Spleen (tissue), 11 donors: Measurements from ENCODE around the gene INPP5D. TPM values are rescaled to one million over a fixed set of nuclear protein-coding genes. Genes with fewer than 3 reads are reported as not detected.

Experiments used
- DNase-seq: peaks from one replicate; pipeline ENCODE4 v3.0.0-alpha.2; 2020
- H3K27ac ChIP-seq, 8 donors: fragments of 200-600 bp; sonication (generic) in 7 of 8; 1 replicate in 4 of 8; 2 replicates in 4 of 8; pipeline versions ENCODE4 v1.5.0 to v1.8.0; 2016 to 2021; ENCODE audit warnings: inconsistent platforms in 4 of 8, mild to moderate bottlenecking in 4 of 8, moderate library complexity in 1 of 8
- H3K27me3 ChIP-seq, 7 donors: fragments of 200-600 bp; sonication (generic) in 6 of 7; replicated peaks in 1 of 7; 1 replicate in 4 of 7; 2 replicates in 3 of 7; pipeline versions ENCODE4 v1.5.0 to v1.8.0; 2016 to 2021; ENCODE audit warnings: inconsistent platforms in 3 of 7, mild to moderate bottlenecking in 1 of 7
- H3K36me3 ChIP-seq, 6 donors: fragments of 200-600 bp; sonication (generic) in 5 of 6; 1 replicate in 4 of 6; 2 replicates in 2 of 6; pipeline versions ENCODE4 v1.5.0 to v1.8.0; 2016 to 2021; ENCODE audit warnings: inconsistent platforms in 2 of 6
- H3K4me1 ChIP-seq, 6 donors: fragments of 200-600 bp; sonication (generic) in 5 of 6; 1 replicate in 3 of 6; 2 replicates in 3 of 6; pipeline versions ENCODE4 v1.5.0 to v1.8.0; 2016 to 2021; ENCODE audit warnings: inconsistent platforms in 3 of 6
- H3K4me3 ChIP-seq, 8 donors: fragments of 200-600 bp; sonication (generic) in 7 of 8; 1 replicate in 4 of 8; 2 replicates in 4 of 8; pipeline versions ENCODE4 v1.5.0 to v1.8.0; 2016 to 2021; ENCODE audit warnings: inconsistent platforms in 4 of 8, mild to moderate bottlenecking in 4 of 8, moderate library complexity in 2 of 8
- H3K9me3 ChIP-seq, 8 donors: fragments of 200-600 bp; sonication (generic) in 7 of 8; 1 replicate in 4 of 8; 2 replicates in 4 of 8; pipeline versions ENCODE4 v1.5.0 to v1.8.0; 2016 to 2021; ENCODE audit warnings: inconsistent platforms in 4 of 8
- CTCF ChIP-seq, 11 experiments: fragments of 200-600 bp in 7 of 11; fragments of 450-650 bp in 4 of 11; sonication (generic) in 4 of 11; IDR thresholded peaks in 8 of 11; conservative IDR thresholded peaks in 3 of 11; 1 replicate in 7 of 11; 2 replicates in 4 of 11; pipeline versions ENCODE4 v1.4.0 to v1.8.0; 2016 to 2021; ENCODE audit warnings: antibody characterized with exemption in 11 of 11, inconsistent platforms in 4 of 11, mild to moderate bottlenecking in 1 of 11
- POLR2A ChIP-seq, 3 donors: fragments of 450-650 bp; IDR thresholded peaks; one replicate each; pipeline ENCODE4 v1.5.1; 2017; ENCODE audit warnings: antibody characterized with exemption in 3 of 3, mild to moderate bottlenecking in 1 of 3
- POLR2AphosphoS5 ChIP-seq, 3 donors: sonication (generic); formaldehyde crosslinking; IDR thresholded peaks; one replicate each; pipeline ENCODE4 v1.5.1; 2017; ENCODE audit warnings: antibody characterized with exemption in 3 of 3
- WGBS, 5 donors: extraction: QIAGEN DNeasy Blood & Tissue Kit in 3 of 5; methylation state at CpG; one replicate each; pipeline versions ENCODE4 v1.1.5 to v1.1.7; 2013 to 2018; 5-methylcytosine and 5-hydroxymethylcytosine counted together
- intact Hi-C: fragments of 100-400 bp; cut with DNase I; formaldehyde crosslinking; loops from one replicate; pipeline ENCODE4 v1.15.0; 2023; ENCODE audit warnings: low total_unique reads
- polyA plus RNA-seq, 3 donors: library from polyadenylated mRNA; stranded (reverse); fragments of 200-250 nt; gene quantifications; one replicate each; pipeline ENCODE4 v1.2.1, GENCODE V29; 2013
- total RNA-seq, 7 donors: library from RNA; depleted of rRNA in 3 of 7; stranded (reverse); fragments of >200 nt in 3 of 7; fragmentation: NEBNext Ultra II Directional in 4 of 7; extraction: Animal tissue kit (Norgen Biotek cat#: 25700) in 4 of 7; gene quantifications; one replicate each; pipeline versions ENCODE4 v1.1.0 to v1.2.1, GENCODE V29; 2016 to 2021
- donor health status: healthy with polysubstance abuse.
- donor health status: DM: no; HTN: no; CAD: no; lungs with moderate emphysema.
- donor health status: DM: no; HTN: no; CAD: no.
- donor health status: Bipolar disorder and iron deficiency.
- donor health status: healthy.
- donor health status: DM: no; HTN: no; CAD: no.
- donor health status: DM: yes; HTN: yes; CAD: no.

The INPP5D gene
- total and polyA plus RNA-seq, 10 donors: 71.1 to 246 (median 181) TPM

GRCh38 chr2:233125455-233126065, 65.4 kb downstream of the INPP5D start:
- Histone ChIP-seq H3K9me3 (peaks cover 0 to 4% (median 0%) of the 10 kb centered on the region in 8 donors), H3K4me3 (no peak overlapping the region), H3K36me3 (peaks cover 4 to 99% (median 80%) of the 10 kb centered on the region in 6 donors), H3K27me3 (no peaks in the 10 kb centered on the region), H3K4me1 (peaks cover 7 to 71% (median 39%) of the 10 kb centered on the region in 6 donors), H3K27ac (peak overlapping the region in 5 of 8 donors; percentile 42 to 86 (median 73))
- peak; percentile 71 for DNase-seq
- TF ChIP-seq CTCF (IDR thresholded peaks at IDR 0.05 in 8 of 11, conservative IDR thresholded peaks at IDR 0.05 in 3 of 11): no peak
- TF ChIP-seq POLR2A (IDR thresholded peaks at IDR 0.05): no peak
- TF ChIP-seq POLR2AphosphoS5 (IDR thresholded peaks at IDR 0.05): peak in 1 of 3 donors; percentile 52
- intact Hi-C loops: loop anchor here (10.0 kb wide), 1 partner anchor 61 kb away; the partner anchor contains the start of gene INPP5D
- WGBS, 5 donors: 92 to 98% (median 93%) methylated on average over 19 to 20 of the region's 20 CpGs

DNA sequence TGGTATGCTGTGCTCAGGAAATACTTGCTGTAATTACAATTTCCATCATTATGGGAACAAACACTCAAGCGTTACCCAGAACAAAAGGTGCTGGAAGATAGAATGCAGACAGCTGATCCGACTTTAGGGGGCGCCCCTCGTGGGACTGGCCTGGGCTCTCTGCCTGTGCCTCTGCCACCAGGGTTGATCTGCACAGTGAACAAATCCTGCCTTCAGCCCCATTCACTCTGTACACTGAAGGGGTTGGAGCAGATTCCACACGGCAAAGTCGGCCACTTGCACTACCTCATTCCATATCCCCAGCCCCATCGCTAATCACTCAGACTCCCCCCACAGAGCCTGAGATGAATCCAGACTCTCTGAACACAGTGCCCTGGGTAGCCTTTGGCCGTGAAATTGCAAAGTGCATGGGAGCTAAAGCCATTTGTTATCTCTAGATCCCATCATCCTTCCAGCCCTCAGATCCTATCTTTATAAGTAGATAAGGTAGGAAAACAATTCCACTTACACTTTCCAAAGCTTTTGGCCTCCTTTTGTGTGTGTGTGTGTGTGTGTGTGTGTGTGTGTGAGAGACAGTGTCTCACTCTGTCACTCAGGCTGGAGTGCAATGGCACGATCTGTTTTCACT, 69.3 kb downstream of the INPP5D start:
- no peaks in the 10 kb centered on the region for H3K9me3 ChIP-seq
- no peaks in the 10 kb centered on the region for H3K27me3 ChIP-seq
- 78 to 86% (median 82%) methylated on average over 9 of the region's 9 CpGs for WGBS, 5 donors
- DNase-seq: peak; percentile 41
- TF ChIP-seq CTCF (IDR thresholded peaks at IDR 0.05 in 8 of 11, conservative IDR thresholded peaks at IDR 0.05 in 3 of 11) (no peak), POLR2A (IDR thresholded peaks at IDR 0.05) (no peak)
- peaks cover 0 to 38% (median 22%) of the 10 kb centered on the region in 6 donors for H3K4me1 ChIP-seq
- no peak overlapping the region for H3K4me3 ChIP-seq
- intact Hi-C loops: loop anchor here (10.0 kb wide), 1 partner anchor 65 kb away; the partner anchor contains the start of gene INPP5D
- H3K36me3 ChIP-seq: peaks cover 6 to 100% (median 91%) of the 10 kb centered on the region in 6 donors
- H3K27ac ChIP-seq: peak overlapping the region in 2 of 8 donors; percentile 23 to 39

DNA sequence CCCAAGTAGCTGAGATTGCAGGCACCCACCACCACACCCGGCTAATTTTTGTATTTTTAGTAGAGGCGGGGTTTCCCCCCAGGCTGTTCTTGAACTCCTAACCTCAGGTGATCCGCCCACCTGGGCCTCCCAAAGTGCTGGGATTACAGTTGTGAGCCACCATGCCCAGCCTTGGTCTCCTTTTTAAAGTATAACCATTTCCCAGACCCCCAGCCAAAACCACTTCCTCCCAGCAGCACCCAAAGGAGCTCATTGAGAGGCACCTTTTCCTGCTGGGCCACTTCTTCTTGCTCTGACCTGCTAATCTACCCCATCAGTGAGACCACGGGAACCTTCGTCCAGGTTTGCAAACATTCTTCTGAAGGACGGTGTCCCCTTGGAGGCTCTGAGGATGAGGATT, 69.9 kb downstream of the INPP5D start:
- H3K9me3 ChIP-seq: peaks cover 0 to under 1% (median 0%) of the 10 kb centered on the region in 8 donors
- intact Hi-C loops: no loop called here
- peaks cover 6 to 100% (median 92%) of the 10 kb centered on the region in 6 donors for H3K36me3 ChIP-seq
- DNase-seq: peak; percentile 30
- WGBS, 5 donors: 59 to 75% (median 70%) methylated on average over 6 of the region's 6 CpGs
- no peaks in the 10 kb centered on the region for H3K27me3 ChIP-seq
- H3K4me3 ChIP-seq: no peak overlapping the region
- peaks cover 0 to 33% (median 17%) of the 10 kb centered on the region in 6 donors for H3K4me1 ChIP-seq
- no peak for TF ChIP-seq POLR2A (IDR thresholded peaks at IDR 0.05)
- TF ChIP-seq CTCF (IDR thresholded peaks at IDR 0.05 in 8 of 11, conservative IDR thresholded peaks at IDR 0.05 in 3 of 11): no peak
- peak overlapping the region in 2 of 8 donors; percentile 23 to 39 for H3K27ac ChIP-seq

- WGBS, 5 donors: 90 to 96% (median 92%) methylated on average over 7 of the region's 7 CpGs
- TF ChIP-seq POLR2AphosphoS5 (IDR thresholded peaks at IDR 0.05): peak in 1 of 3 donors; percentile 42
- TF ChIP-seq POLR2A (IDR thresholded peaks at IDR 0.05): no peak
- intact Hi-C loops: no loop called here
- Histone ChIP-seq H3K36me3 (peaks cover 6 to 100% (median 92%) of the 10 kb centered on the region in 6 donors), H3K27me3 (no peaks in the 10 kb centered on the region), H3K4me1 (peaks cover 0 to 27% (median 12%) of the 10 kb centered on the region in 6 donors), H3K27ac (peak overlapping the region in 2 of 8 donors; percentile 23 to 39), H3K9me3 (peaks cover 0 to 6% (median under 1%) of the 10 kb centered on the region in 8 donors), H3K4me3 (no peak overlapping the region)
- DNase-seq: peak; percentile 50
Observed at GRCh38 chr2:233130481-233131020, 70.4 kb downstream of the INPP5D start.
